ENCODE results near the gene CCDC33. TPM values are rescaled to one million over a fixed set of nuclear protein-coding genes. Genes with fewer than 3 reads are reported as not detected.

Gene CCDC33
- total RNA-seq, 1 donor from 2014 or later, result 4.2 TPM

- no peak for TF ChIP-seq CTCF (IDR thresholded peaks at IDR 0.05; ENCODE audit: unreplicated experiment)
- Mint-ChIP-seq H3K9me3 (no peaks in the 10 kb centered on the region), H3K4me3 (no peak overlapping the region), H3K4me1 (no peaks in the 10 kb centered on the region), H3K27me3 (ENCODE audit: low read depth) (peaks cover 76% of the 10 kb centered on the region), H3K27ac (no peak overlapping the region), H3K36me3 (no peaks in the 10 kb centered on the region)
- no peak for DNase-seq (ENCODE audit: low spot score in 2 of 2, unreplicated experiment in 2 of 2)
These were observed 33.4 kb downstream of the CCDC33 start for GRCh38 chr15:74269362-74270035.

GRCh38 chr15:74270155-74270554 is 34.0 kb downstream of the CCDC33 start:
- H3K9me3 Mint-ChIP-seq, result no peaks in the 10 kb centered on the region
- no peak overlapping the region for H3K27ac Mint-ChIP-seq
- DNase-seq (ENCODE audit: low spot score in 2 of 2, unreplicated experiment in 2 of 2), result no peak
- no peaks in the 10 kb centered on the region for H3K4me1 Mint-ChIP-seq
- no peak overlapping the region for H3K4me3 Mint-ChIP-seq
- TF ChIP-seq CTCF (IDR thresholded peaks at IDR 0.05; ENCODE audit: unreplicated experiment), result no peak
- H3K27me3 Mint-ChIP-seq (ENCODE audit: low read depth), result peaks cover 72% of the 10 kb centered on the region
- no peaks in the 10 kb centered on the region for H3K36me3 Mint-ChIP-seq

- H3K9me3 Mint-ChIP-seq, result no peaks in the 10 kb centered on the region
- peaks cover 70% of the 10 kb centered on the region for H3K27me3 Mint-ChIP-seq (ENCODE audit: low read depth)
- H3K4me1 Mint-ChIP-seq, result no peaks in the 10 kb centered on the region
- H3K4me3 Mint-ChIP-seq, result no peak overlapping the region
- no peak for TF ChIP-seq CTCF (IDR thresholded peaks at IDR 0.05; ENCODE audit: unreplicated experiment)
- H3K27ac Mint-ChIP-seq, result no peak overlapping the region
- no peaks in the 10 kb centered on the region for H3K36me3 Mint-ChIP-seq
- no peak for DNase-seq (ENCODE audit: low spot score in 2 of 2, unreplicated experiment in 2 of 2)
These were observed 34.9 kb downstream of the CCDC33 start for GRCh38 chr15:74270854-74271520.

- Mint-ChIP-seq H3K4me3 (no peak overlapping the region), H3K27ac (no peak overlapping the region), H3K27me3 (ENCODE audit: low read depth) (peaks cover 54% of the 10 kb centered on the region), H3K4me1 (no peaks in the 10 kb centered on the region), H3K9me3 (no peaks in the 10 kb centered on the region), H3K36me3 (no peaks in the 10 kb centered on the region)
- no peak for TF ChIP-seq CTCF (IDR thresholded peaks at IDR 0.05; ENCODE audit: unreplicated experiment)
- no peak for DNase-seq (ENCODE audit: low spot score in 2 of 2, unreplicated experiment in 2 of 2)
These were observed 36.7 kb downstream of the CCDC33 start for GRCh38 chr15:74272812-74273211.

- H3K4me1 Mint-ChIP-seq, result no peaks in the 10 kb centered on the region
- no peak overlapping the region for H3K4me3 Mint-ChIP-seq
- H3K27ac Mint-ChIP-seq, result no peak overlapping the region
- peaks cover 48% of the 10 kb centered on the region for H3K27me3 Mint-ChIP-seq (ENCODE audit: low read depth)
- H3K36me3 Mint-ChIP-seq, result no peaks in the 10 kb centered on the region
- no peak for DNase-seq (ENCODE audit: low spot score in 2 of 2, unreplicated experiment in 2 of 2)
- no peak for TF ChIP-seq CTCF (IDR thresholded peaks at IDR 0.05; ENCODE audit: unreplicated experiment)
- H3K9me3 Mint-ChIP-seq, result no peaks in the 10 kb centered on the region
These were observed 38.4 kb downstream of the CCDC33 start for GRCh38 chr15:74274470-74275038.

Data from mesothelial cell of epicardium (in vitro differentiated cells).